Measurements from ENCODE around the gene PATE3. TPM values are rescaled to one million over a fixed set of nuclear protein-coding genes. Genes with fewer than 3 reads are reported as not detected.
A peak's percentile ranks its signal among the peaks of the same experiment; 100 is the strongest.

Gene PATE3
- total and polyA plus RNA-seq, 2 of the 13 experiments (the other 11 are each of a cell fraction or from before 2014, with no cell fraction given): not detected

DNA sequence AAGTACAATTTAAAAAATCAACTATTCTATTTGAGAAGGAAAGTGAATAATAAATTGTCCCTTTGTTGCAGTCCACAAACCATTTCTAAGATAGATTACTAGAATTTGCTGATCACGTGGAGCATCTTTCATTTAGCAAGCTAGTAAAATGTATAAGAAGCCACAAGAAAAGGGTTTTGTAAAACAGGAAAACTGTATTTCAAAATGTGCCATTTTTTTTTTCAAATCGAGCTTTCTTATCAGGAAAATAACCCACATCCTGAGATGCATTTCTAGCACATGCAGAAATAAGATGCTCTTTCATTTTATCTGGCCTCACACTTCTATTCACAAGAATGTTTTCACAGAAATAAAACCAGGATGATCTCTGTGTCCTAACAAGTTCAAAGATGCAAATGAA lies 3.2 kb upstream of the PATE3 start:
- Histone ChIP-seq H3K9ac (ENCODE audit: insufficient read depth, low read depth, low read length) (no peak overlapping the region), H3K27ac (ENCODE audit: extremely low read length, insufficient read depth, low read length) (no peak overlapping the region), H3K4me1 (ENCODE audit: insufficient read depth, low read length) (no peaks in the 10 kb centered on the region), H2AFZ (ENCODE audit: low read length) (no peak overlapping the region), H3K9me3 (ENCODE audit: low read length) (no peaks in the 10 kb centered on the region), H3K4me2 (ENCODE audit: low read depth, low read length) (no peak overlapping the region), H3K4me3 (replicated peaks in 1 of 3; ENCODE audit: insufficient read depth in 1 of 3, low read depth in 2 of 3, low read length in 3 of 3) (no peak overlapping the region), H3K36me3 (replicated peaks in 1 of 2; ENCODE audit: control insufficient read depth in 1 of 2, insufficient read depth in 2 of 2, low read length in 2 of 2) (no peaks in the 10 kb centered on the region), H4K20me1 (ENCODE audit: insufficient read depth, low read length) (no peaks in the 10 kb centered on the region), H3K27me3 (ENCODE audit: control insufficient read depth in 1 of 2, insufficient read depth in 2 of 2, low read length in 2 of 2) (no peaks in the 10 kb centered on the region), H3K79me2 (ENCODE audit: insufficient read depth, low read length) (no peaks in the 10 kb centered on the region)
- in situ Hi-C loops (cut with HindIII; ENCODE audit: extremely low pct_ligation_motif_present, low pct_unique_long_range_greater_than_20kb): no loop called here
- BruUV-seq (replicated peaks): no TSS peak
- no peak for ATAC-seq
- intact Hi-C loops (cut with micrococcal nuclease; ENCODE audit: unreplicated experiment): no loop called here
- CTCF ChIA-PET (ENCODE audit: low intra/inter-chr PET ratio, low total read pairs): no interaction called here
- FAIRE-seq: no peak
- no peak for DNase-seq (ENCODE audit: low spot score)
- POLR2A ChIA-PET: no interaction called here
- no peak for TF ChIP-seq ZNF235 (CRISPR knock-in tag; IDR thresholded peaks at IDR 0.05; ENCODE audit: borderline replicate concordance)
- 3% methylated on average over 2 of the region's 2 CpGs for WGBS (ENCODE audit: low lambda C conversion rate)

GRCh38 chr11:125790825-125791224 lies 2.9 kb downstream of the PATE3 start:
- no TSS peak for BruUV-seq (replicated peaks)
- POLR2A ChIA-PET: no interaction called here
- no peak for ATAC-seq
- no peak for DNase-seq (ENCODE audit: low spot score)
- no peaks in the 10 kb centered on the region for H3K36me3 ChIP-seq (replicated peaks in 1 of 2; ENCODE audit: control insufficient read depth in 1 of 2, insufficient read depth in 2 of 2, low read length in 2 of 2)
- no peak overlapping the region for H3K27ac ChIP-seq (ENCODE audit: extremely low read length, insufficient read depth, low read length)
- in situ Hi-C loops (cut with HindIII; ENCODE audit: extremely low pct_ligation_motif_present, low pct_unique_long_range_greater_than_20kb) (no loop called here), intact Hi-C loops (cut with micrococcal nuclease; ENCODE audit: unreplicated experiment) (no loop called here)
- no peaks in the 10 kb centered on the region for H4K20me1 ChIP-seq (ENCODE audit: insufficient read depth, low read length)
- no peak overlapping the region for H3K4me2 ChIP-seq (ENCODE audit: low read depth, low read length)
- no peak overlapping the region for H3K4me3 ChIP-seq (replicated peaks in 1 of 3; ENCODE audit: insufficient read depth in 1 of 3, low read depth in 2 of 3, low read length in 3 of 3)
- no peaks in the 10 kb centered on the region for H3K4me1 ChIP-seq (ENCODE audit: insufficient read depth, low read length)
- TF ChIP-seq DMAP1 (CRISPR knock-in tag; IDR thresholded peaks at IDR 0.05) (no peak), TRIM22 (IDR thresholded peaks at IDR 0.05) (no peak), RORA (CRISPR knock-in tag; IDR thresholded peaks at IDR 0.05) (no peak), POLR2AphosphoS2 (IDR thresholded peaks at IDR 0.05; ENCODE audit: low read depth, low read length) (no peak), NFE2L2 (IDR thresholded peaks at IDR 0.05; ENCODE audit: low read length) (peak; percentile 40; the same call in 1 of the 2 replicates)
- no peak overlapping the region for H3K9ac ChIP-seq (ENCODE audit: insufficient read depth, low read depth, low read length)
- H3K27me3 ChIP-seq (ENCODE audit: control insufficient read depth in 1 of 2, insufficient read depth in 2 of 2, low read length in 2 of 2): no peaks in the 10 kb centered on the region
- FAIRE-seq: no peak
- no peak overlapping the region for H2AFZ ChIP-seq (ENCODE audit: low read length)
- H3K9me3 ChIP-seq (ENCODE audit: low read length): no peaks in the 10 kb centered on the region
- H3K79me2 ChIP-seq (ENCODE audit: insufficient read depth, low read length): no peaks in the 10 kb centered on the region
- 49% methylated on average over 4 of the region's 4 CpGs for WGBS (ENCODE audit: low lambda C conversion rate)
- CTCF ChIA-PET (ENCODE audit: low intra/inter-chr PET ratio, low total read pairs): no interaction called here
